Ovary (tissue), 3 donors: Measurements from ENCODE around the gene TRABD2B.

Source experiments
- POLR2A ChIP-seq: fragments of 450-650 bp; IDR thresholded peaks from one replicate; pipeline ENCODE4 v1.6.1; 2017; ENCODE audit warnings: antibody characterized with exemption, mild to moderate bottlenecking, moderate library complexity
- TF ChIP-seq, protein P1 (sequence below), 3 donors: fragments of 450-650 bp in 2 of 3; fragments of 200-600 bp in 1 of 3; IDR thresholded peaks; one replicate each; pipeline versions ENCODE4 v1.5.1 to v1.8.0; 2016 to 2022; ENCODE audit warnings: antibody characterized with exemption in 3 of 3, mild to moderate bottlenecking in 1 of 3
- donor health status: DM: no; HTN: no; CAD: no.

- TF ChIP-seq, protein P1, sequence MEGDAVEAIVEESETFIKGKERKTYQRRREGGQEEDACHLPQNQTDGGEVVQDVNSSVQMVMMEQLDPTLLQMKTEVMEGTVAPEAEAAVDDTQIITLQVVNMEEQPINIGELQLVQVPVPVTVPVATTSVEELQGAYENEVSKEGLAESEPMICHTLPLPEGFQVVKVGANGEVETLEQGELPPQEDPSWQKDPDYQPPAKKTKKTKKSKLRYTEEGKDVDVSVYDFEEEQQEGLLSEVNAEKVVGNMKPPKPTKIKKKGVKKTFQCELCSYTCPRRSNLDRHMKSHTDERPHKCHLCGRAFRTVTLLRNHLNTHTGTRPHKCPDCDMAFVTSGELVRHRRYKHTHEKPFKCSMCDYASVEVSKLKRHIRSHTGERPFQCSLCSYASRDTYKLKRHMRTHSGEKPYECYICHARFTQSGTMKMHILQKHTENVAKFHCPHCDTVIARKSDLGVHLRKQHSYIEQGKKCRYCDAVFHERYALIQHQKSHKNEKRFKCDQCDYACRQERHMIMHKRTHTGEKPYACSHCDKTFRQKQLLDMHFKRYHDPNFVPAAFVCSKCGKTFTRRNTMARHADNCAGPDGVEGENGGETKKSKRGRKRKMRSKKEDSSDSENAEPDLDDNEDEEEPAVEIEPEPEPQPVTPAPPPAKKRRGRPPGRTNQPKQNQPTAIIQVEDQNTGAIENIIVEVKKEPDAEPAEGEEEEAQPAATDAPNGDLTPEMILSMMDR (IDR thresholded peaks at IDR 0.05): no peak
- no peak for TF ChIP-seq POLR2A
Measured at GRCh38 chr1:47940779-47941178, 56.4 kb downstream of the TRABD2B start.
